SU-DHL-6 (cell line): ENCODE results near the gene FUBP1.
"Not testable (repeated sequence)": the region's sequence is repeated elsewhere in the genome, so short reads cannot be mapped to it uniquely, and the experiment has no call there.

Experiments used
- H2AFZ ChIP-seq: fragments of 200-600 bp; sonication (generic); 2 replicates; pipeline ENCODE4 v1.6.1; 2014; ENCODE audit warnings: low read depth, mild to moderate bottlenecking, moderate library complexity, mixed read lengths, antibody characterized with exemption, low read length; ENCODE audit not compliant: severe bottlenecking
- H3F3A ChIP-seq: fragments of 200-600 bp; shearing (Covaris generic); 2 replicates; pipeline ENCODE4 v1.6.0; 2016; ENCODE audit warnings: antibody characterized with exemption, mild to moderate bottlenecking; ENCODE audit not compliant: insufficient read depth
- H3K27ac ChIP-seq: fragments of 200-600 bp; sonication (generic); 2 replicates; pipeline ENCODE4 v1.5.1; 2016; ENCODE audit warnings: low read depth, mild to moderate bottlenecking, low read length, moderate library complexity, mixed read lengths
- H3K27me3 ChIP-seq: fragments of 200-600 bp; sonication (generic), shearing (Covaris generic); 2 replicates; pipeline ENCODE4 v1.6.0; 2014; ENCODE audit warnings: mild to moderate bottlenecking, low read length
- H3K36me3 ChIP-seq: fragments of 200-600 bp; sonication (generic); 2 replicates; pipeline ENCODE4 v1.6.1; 2014; ENCODE audit warnings: mild to moderate bottlenecking, low read length, mixed read lengths
- H3K4me2 ChIP-seq: fragments of 300-600, 200-600 bp; shearing (Covaris generic), sonication (generic); 2 replicates; pipeline ENCODE4 v1.6.0; 2014; ENCODE audit warnings: low read length, low read depth, mild to moderate bottlenecking; ENCODE audit not compliant: poor library complexity, severe bottlenecking
- H3K4me3 ChIP-seq: fragments of 200-600 bp; sonication (generic); 2 replicates; pipeline ENCODE4 v1.5.1; 2014; ENCODE audit warnings: antibody characterized with exemption, low read length, mild to moderate bottlenecking, mixed read lengths; ENCODE audit not compliant: insufficient read depth, poor library complexity, severe bottlenecking
- H3K79me2 ChIP-seq: fragments of 200-600 bp; sonication (generic); 2 replicates; pipeline ENCODE4 v1.6.1; 2014; ENCODE audit warnings: mild to moderate bottlenecking, low read length, moderate library complexity; ENCODE audit not compliant: insufficient read depth
- H3K9ac ChIP-seq: fragments of 200-600 bp; sonication (generic); 2 replicates; pipeline ENCODE4 v1.7.0; 2014; ENCODE audit warnings: mild to moderate bottlenecking, low read length
- H3K9me2 ChIP-seq: fragments of 200-600 bp; sonication (generic); replicated peaks from 2 replicates; pipeline ENCODE4 v1.6.1; 2014; ENCODE audit warnings: low read length; ENCODE audit not compliant: insufficient read depth
- H3K9me3 ChIP-seq: fragments of 200-600 bp; sonication (generic); 2 replicates; pipeline ENCODE4 v1.6.1; 2014; ENCODE audit warnings: low read length, mixed read lengths; ENCODE audit not compliant: insufficient read depth
- H4K20me1 ChIP-seq: fragments of 200-600 bp; sonication (generic); 2 replicates; pipeline ENCODE4 v1.6.1; 2014; ENCODE audit warnings: low read depth, mild to moderate bottlenecking, antibody characterized with exemption, low read length, moderate library complexity, mixed read lengths
- CTCF ChIP-seq: fragments of 200-600 bp; sonication (generic); IDR thresholded peaks from one replicate; pipeline ENCODE4 v1.5.1; 2017; ENCODE audit warnings: antibody characterized with exemption, mild to moderate bottlenecking, low read length, moderate library complexity; ENCODE audit not compliant: insufficient read depth, poor library complexity, severe bottlenecking
- EZH2phosphoT487 ChIP-seq: fragments of 200-600 bp; sonication (generic), shearing (Covaris generic); conservative IDR thresholded peaks from 2 replicates; pipeline ENCODE4 v1.6.1; 2018; ENCODE audit warnings: mild to moderate bottlenecking, antibody characterized with exemption, low read length, moderate library complexity, mixed read lengths

The FUBP1 gene

GRCh38 chr1:78003882-78004718 is 25.2 kb upstream of the FUBP1 start:
- Histone ChIP-seq H3K9me3 (no peaks in the 10 kb centered on the region), H3K4me3 (peak overlapping the region; percentile 60), H3K9ac (peak overlapping the region; percentile 56), H3K9me2 (no peaks in the 10 kb centered on the region), H3K79me2 (peaks cover 3% of the 10 kb centered on the region), H3K27ac (peak overlapping the region; percentile 84), H3K27me3 (no peaks in the 10 kb centered on the region), H4K20me1 (no peaks in the 10 kb centered on the region), H3K4me2 (peak overlapping the region; percentile 86), H3K36me3 (0 out of 2 replicates have a peak, but pooled peaks cover 2% of the 10 kb centered on the region), H3F3A (peaks cover 52% of the 10 kb centered on the region), H2AFZ (peak overlapping the region; percentile 24)
- TF ChIP-seq EZH2phosphoT487 (no peak), CTCF (no peak)

- Histone ChIP-seq H3F3A (peaks cover 61% of the 10 kb centered on the region), H4K20me1 (no peaks in the 10 kb centered on the region), H3K36me3 (0 out of 2 replicates have a peak, but pooled peaks cover 2% of the 10 kb centered on the region), H3K27ac (peak overlapping the region; percentile 84), H3K9me3 (no peaks in the 10 kb centered on the region), H3K9me2 (no peaks in the 10 kb centered on the region), H3K27me3 (no peaks in the 10 kb centered on the region), H3K9ac (0 out of 2 replicates have a peak overlapping the region, but pooled peaks have one; percentile 9), H2AFZ (no peak overlapping the region), H3K79me2 (peaks cover 3% of the 10 kb centered on the region), H3K4me3 (peak overlapping the region; percentile 60), H3K4me2 (peak overlapping the region; percentile 86)
- TF ChIP-seq EZH2phosphoT487: no peak
- no peak for TF ChIP-seq CTCF
These were observed 24.3 kb upstream of the FUBP1 start for GRCh38 chr1:78003070-78003746.

- H3K9ac ChIP-seq, H3K27ac ChIP-seq, H3K9me3 ChIP-seq, H3K4me3 ChIP-seq, H3K79me2 ChIP-seq, H3K36me3 ChIP-seq, H3K9me2 ChIP-seq, H2AFZ ChIP-seq, H3K4me2 ChIP-seq, H4K20me1 ChIP-seq, H3K27me3 ChIP-seq: not testable (repeated sequence)
- peaks cover 64% of the 10 kb centered on the region for H3F3A ChIP-seq
These were observed 21.7 kb upstream of the FUBP1 start for GRCh38 chr1:78000536-78000935.
